RPMI8226 (cell line): ENCODE results near the gene CCP110.
A peak's percentile ranks its signal among the peaks of the same experiment; 100 is the strongest.

Experiments
- DNase-seq: peaks from one replicate; pipeline ENCODE4 v3.0.0-alpha.2; 2015

Gene CCP110

GRCh38 chr16:19555186-19555937 is 31.6 kb downstream of the CCP110 start, which contains the start of gene VPS35L:
TSS of gene VPS35L (plus strand) at chr16:19555703. CDS start at chr16:19555730, 27 bp downstream.
- DNase-seq: peak; percentile 97

GRCh38 chr16:19555938-19556771 is 32.4 kb downstream of the CCP110 start:
- DNase-seq: peak; percentile 26

GRCh38 chr16:19559242-19559910 is 35.6 kb downstream of the CCP110 start:
- DNase-seq: peak; percentile 63

DNA sequence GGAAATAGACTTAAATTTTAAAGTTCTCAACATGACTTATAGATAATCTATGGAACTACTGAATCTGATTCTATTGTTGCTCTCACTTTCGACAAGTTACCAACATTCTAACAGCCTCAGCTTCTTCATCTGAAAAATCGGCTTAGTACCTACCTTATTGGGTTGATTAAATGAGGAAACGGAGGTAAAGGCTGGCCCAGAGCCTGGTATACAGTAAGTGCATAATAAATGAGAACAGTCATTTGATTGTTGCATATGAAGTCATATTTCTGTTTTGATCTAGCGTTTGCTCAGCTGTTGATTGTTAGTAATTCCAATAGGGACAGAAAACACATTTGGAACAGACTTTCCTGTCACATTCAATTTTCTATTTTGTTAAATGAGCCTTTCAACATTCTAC is 36.3 kb downstream of the CCP110 start:
- no peak for DNase-seq

DNA sequence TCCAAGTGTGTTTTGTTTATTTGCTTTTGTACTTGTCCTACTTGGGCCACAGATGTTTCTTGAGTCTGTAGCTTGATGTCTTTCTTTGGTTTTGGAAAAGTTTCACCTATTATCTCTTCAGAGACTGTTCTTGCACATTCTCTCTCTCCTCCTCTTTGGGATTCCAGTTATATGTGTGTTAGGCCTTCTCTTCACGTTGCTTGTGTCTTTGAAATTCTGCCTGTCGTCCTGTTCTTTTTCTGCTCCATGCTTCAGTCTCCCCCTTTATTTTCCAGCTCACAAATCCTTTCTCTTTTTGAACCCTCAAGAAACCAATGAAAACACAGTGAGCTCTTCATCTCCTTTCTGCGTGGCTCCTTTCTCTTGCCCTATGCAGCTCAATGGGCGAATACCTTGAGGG is 39.6 kb downstream of the CCP110 start:
- DNase-seq: no peak

DNA sequence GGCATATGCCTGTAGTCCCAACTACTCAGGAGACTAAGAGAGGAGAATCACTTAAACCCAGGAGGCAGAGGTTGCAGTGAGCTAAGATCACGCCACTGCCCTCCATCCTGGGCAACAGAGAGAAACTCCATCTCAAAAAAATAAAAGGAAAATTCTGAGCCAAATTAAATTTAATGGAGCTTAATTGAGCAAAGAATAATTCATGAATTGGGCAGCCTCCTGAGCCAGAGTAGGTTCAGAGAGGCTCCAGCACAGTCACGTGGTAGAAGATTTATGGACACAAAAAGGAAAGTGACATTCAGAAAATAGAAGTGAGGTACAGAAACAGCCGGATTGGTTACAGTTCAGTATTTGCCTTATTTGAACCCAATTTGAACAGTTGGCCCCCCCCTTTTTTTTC is 42.6 kb downstream of the CCP110 start:
- DNase-seq: no peak

DNA sequence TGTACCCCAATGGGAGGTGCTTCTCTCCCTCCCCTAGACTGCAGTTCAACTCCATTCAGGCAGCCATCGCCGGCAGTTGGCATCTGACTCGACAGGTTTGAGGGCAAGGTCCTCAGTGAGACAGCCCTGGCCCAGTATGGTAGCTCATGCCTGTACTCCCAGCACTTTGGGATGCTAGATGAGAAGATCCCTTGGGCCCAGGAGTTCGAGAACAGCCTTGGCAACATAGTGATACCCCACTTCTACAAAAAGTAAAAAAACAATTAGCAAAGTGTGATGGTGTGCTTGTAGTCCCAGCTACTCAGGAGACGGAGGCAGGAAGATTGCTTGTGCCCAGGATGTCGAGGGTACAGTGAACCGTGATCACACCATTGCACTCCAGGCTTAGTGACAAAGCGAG is 43.8 kb downstream of the CCP110 start:
- DNase-seq: no peak

DNA sequence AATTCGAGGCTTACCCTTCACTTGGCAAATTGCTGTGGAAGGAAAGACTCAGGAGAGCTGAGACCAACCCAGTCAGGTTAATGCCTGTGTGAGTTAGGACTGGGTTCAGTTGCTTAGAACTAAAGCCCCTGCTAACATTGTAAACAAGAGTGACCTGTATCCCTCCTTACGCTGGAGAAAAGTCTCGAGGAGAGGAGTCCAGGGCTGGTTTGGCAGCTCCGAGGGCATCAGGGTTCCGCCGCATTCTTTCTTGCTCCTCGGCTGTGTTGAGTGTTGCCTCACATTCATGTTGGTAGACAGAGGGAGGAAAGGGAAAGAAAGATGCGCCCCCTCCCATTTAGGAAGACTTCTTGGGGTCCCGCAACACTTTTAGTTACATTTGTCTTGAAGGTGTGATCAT is 50.3 kb downstream of the CCP110 start:
- no peak for DNase-seq

DNA sequence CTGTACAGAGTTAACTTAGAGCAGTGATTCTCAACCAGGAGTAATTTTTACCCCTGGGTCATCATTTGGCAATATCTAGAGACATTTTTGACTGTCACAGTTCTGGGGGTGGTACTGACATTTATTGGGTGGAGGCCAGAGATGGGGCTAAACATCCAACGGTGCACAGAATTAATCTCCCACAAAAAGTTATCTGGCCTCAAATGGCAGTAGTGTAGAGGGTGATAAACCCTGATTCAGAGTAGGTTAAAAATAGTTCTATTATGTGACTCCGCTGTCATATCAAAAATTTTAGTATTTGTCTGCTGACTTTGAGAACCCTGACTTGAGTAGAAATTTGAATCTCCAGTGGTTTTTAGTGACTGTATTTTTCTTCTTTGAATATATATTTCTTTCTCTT is 50.9 kb downstream of the CCP110 start:
- no peak for DNase-seq

- DNase-seq: no peak
Measured at GRCh38 chr16:19578378-19578971, 54.7 kb downstream of the CCP110 start.

GRCh38 chr16:19582050-19582831 is 58.5 kb downstream of the CCP110 start:
- no peak for DNase-seq

DNA sequence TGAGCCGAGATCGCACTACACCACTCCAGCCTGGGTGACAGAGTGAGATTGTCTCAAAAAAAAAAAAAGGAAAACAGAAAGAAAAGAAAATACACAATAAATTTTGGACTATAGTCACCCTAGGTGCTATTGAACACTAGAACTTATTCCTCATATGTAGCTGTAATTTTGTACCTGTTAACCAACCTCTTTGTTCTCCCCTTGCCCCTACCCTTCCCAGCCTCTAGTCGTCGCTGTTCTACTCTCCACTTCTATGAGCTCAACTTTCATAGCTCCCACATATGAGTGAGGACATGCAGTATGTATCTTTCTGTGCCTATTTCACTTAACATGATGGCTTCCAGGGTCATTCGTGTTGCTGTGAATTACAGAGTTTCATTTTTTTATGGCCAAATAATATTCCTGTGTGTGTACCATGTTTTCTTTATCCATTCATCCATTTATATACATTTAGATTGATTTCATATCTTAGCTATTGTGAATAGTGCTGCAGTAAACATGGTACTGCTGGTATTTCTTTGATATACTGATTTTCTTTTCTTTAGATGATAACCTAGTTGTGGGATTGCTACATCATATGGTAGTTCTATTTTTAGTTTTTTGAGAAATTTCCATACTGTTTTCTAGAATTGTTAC is 60.0 kb downstream of the CCP110 start:
- DNase-seq: peak; percentile 71

DNA sequence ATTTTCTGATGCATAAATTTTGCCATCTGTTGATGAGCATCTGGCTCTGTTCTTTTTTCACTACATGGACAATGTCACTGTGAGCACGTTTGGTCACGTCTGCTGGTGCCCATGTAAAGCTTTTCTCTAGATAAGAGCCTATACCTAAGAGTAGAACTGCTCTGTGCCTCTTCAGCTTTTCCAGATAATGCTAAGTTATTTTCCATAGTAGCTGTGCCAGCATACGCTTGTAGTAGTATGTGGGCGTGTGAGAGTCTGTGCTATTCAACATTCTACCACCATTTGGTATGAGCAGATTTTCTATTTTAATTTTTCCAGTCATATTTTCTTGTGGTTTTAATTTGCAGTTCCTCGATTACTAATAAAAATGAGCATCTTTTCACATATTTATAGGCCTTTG is 64.9 kb downstream of the CCP110 start:
- DNase-seq: no peak

DNA sequence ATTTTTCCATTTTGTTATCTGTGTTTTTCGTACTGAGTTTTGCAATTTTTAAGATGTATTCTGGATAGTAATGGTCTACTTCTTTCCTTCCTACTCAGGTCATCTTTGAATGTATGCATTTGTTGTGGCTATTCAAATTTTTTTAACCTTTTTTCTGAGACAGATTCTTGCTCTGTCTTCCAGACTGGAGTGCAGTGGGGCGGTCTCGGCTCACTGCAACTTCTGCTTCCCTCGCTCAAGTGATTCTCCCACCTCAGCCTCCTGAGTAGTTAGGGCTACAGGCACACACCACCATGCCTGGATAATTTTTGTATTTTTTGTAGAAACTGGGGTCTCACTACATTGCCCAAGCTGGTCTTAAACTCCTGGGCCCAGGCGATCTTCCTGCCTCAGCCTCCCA is 65.4 kb downstream of the CCP110 start:
- DNase-seq: no peak

- DNase-seq: no peak
Measured at GRCh38 chr16:19589771-19590302, 66.1 kb downstream of the CCP110 start.

DNA sequence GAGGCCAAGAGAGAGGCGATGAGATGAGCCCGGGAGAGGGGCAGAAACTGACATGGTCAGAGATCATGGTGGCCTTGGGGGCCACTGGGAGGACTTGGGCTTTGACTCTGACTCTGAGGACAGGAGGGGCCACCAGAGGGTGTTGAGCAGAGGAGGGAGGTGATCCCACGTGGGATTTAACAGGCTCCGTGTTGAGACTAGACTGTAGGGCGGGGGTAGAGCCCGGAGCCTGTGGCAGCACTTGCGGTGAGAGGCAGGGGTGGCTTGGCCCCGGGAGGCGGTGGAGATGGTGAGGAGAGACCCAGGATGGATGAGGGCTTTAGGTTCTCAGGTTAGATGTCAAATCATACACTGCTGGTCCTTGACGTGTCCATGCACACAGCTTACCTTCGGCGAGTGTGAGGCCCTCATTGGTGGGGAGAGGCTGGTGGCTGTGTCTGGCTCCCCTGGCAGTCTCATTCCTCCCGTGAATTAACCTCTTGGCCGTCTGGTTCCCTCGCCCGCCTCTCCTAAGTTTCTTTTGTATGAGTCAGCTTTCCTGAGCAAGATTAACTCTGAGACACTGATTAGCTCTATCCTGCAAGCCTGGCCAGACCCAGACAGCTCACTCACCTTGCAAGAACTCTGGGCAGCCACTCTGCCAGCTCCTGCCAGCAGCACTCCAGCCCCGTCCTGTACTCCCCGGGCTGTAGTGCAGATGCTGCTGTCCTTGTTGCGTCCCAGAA is 71.5 kb downstream of the CCP110 start:
- DNase-seq: no peak

- no peak for DNase-seq
Measured at GRCh38 chr16:19598805-19599510, 75.2 kb downstream of the CCP110 start.

DNA sequence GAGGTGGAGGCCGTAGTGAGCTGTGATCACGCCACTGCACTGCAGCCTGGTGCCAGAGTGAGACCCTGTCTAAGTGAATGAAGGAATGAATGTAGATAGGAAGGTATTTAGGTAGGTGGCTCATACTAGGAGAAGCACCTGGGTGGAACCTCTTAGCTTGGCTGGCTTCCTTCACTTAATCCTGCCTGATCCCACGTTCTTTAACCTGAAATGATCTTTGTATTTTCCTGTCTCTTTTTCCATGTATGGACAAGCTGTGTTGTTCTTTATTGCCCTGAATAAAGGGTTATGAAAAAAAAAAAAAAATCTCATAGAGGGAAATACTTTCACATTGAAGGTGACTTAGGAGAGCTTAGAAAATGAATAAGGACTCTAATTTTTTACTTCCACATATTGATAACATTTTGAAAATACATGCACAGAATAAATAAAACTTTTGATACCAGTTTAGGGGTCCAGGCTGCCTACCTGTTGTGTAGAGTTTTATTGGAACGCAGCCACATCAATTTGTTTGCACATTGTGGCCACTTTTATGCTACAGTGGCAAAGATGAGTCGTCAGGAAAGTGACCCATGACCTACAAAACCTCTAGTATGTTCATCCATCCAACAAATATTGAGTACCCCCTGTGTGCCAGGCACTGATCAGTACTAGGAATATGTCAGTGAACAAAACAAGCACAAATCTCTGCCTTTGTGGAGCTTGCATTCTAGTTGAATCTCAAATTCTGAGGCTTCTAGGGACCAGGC is 76.4 kb downstream of the CCP110 start:
- no peak for DNase-seq
